Measurements from ENCODE around the gene KRT78. TPM values are rescaled to one million over a fixed set of nuclear protein-coding genes. Genes with fewer than 3 reads are reported as not detected.
"Not testable (repeated sequence)": the region's sequence is repeated elsewhere in the genome, so short reads cannot be mapped to it uniquely, and the experiment has no call there.

The KRT78 gene
- total RNA-seq, 4 donors from 2014 or later, result 1.9 TPM; not detected in 3

DNA sequence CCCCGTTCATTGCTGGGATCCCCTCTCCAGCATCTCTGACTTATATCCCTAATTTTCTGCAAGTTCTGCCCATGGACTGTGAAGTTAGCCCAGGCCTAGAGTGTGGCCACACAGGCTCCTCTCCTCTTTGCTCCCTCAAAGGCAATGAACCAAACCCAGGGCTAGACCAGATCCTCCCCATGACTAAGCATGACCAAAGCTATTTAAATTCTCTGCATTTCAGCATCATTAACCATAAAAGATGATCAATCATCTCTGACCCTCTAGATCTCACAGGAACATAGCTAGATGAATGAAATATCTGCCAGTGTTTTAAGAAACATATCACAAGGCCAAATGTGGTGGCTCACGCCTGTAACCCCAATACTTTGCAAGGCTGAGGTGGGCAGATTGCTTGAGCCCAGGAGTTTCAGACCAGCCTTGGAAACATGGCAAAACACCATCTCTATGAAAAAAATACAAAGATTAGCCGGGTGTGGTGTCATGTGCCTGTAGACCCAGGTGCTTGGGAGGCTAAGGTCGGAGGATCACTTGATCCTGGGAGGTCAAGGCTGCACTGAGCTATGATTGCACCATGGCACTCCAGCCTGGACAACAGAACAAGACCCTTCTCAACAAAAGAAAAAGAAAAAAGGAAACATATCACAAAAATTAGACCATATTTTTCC lies 50.7 kb downstream of the KRT78 start:
- no peak for TF ChIP-seq CTCF (IDR thresholded peaks at IDR 0.05)
- DNase-seq (ENCODE audit: low spot score), result no peak

GRCh38 chr12:52797529-52797894 lies 51.3 kb downstream of the KRT78 start:
- TF ChIP-seq CTCF (IDR thresholded peaks at IDR 0.05), result no peak
- DNase-seq (ENCODE audit: low spot score), result no peak
- ATAC-seq (ENCODE audit: low FRiP score), result no peak

More for the DNA sequence above, 50.7 kb downstream of the KRT78 start:
- no peak for ATAC-seq (ENCODE audit: low FRiP score)

GRCh38 chr12:52796839-52797528 lies 51.8 kb downstream of the KRT78 start:
- no peak for DNase-seq (ENCODE audit: low spot score)
- no peak for TF ChIP-seq CTCF (IDR thresholded peaks at IDR 0.05)
- ATAC-seq (ENCODE audit: low FRiP score), result no peak

- no peak for ATAC-seq (ENCODE audit: low FRiP score)
- no peak for TF ChIP-seq CTCF (IDR thresholded peaks at IDR 0.05)
- no peak for DNase-seq (ENCODE audit: low spot score)
Measured at GRCh38 chr12:52796429-52796794, 52.4 kb downstream of the KRT78 start.

DNA sequence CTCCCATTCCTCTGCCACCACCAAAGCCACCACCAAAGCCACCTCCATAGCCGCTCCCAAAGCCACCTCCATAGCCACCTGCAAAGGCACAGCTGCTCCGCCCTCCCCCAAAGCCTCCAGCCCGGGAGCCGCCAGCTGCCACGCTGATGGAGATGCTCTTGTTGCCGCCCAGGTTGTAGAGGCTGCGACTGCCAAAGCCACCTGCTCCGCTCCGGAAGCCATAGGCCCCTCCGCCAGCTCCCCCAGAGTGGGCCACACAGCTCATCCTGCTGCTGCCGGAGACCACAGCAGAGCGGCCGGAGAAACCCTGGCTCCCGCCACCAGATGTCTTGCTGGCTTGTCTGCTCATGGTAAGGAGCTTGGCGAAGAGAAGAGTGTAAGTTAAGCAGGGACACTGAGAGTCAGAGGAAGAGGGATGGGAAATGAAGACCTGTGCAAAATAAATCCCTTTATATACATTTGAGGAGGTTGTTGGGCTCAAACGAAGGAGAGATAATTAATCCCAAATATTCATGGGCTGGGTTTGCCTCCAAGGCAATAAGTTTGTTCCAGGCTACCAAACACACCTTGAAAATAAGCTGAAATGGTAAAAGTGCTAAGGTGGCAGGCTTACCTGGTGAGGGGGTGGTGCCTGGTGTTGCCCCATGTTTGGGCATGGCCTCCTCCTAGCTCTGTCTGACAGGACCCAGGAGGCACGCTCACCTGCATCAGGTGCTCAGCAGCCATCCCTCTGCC lies 52.9 kb downstream of the KRT78 start, which contains the start of gene KRT3:
KRT3 (minus strand) TSS at position 424 of the 735 bp plus-strand sequence; CDS start at position 349, 75 bp downstream.
- no peak for TF ChIP-seq CTCF (IDR thresholded peaks at IDR 0.05)
- no peak for DNase-seq (ENCODE audit: low spot score)
- no peak for ATAC-seq (ENCODE audit: low FRiP score)

- ATAC-seq (ENCODE audit: low FRiP score); DNase-seq (ENCODE audit: low spot score): not testable (repeated sequence)
Measured at GRCh38 chr12:52795332-52795674, 53.5 kb downstream of the KRT78 start.

DNA sequence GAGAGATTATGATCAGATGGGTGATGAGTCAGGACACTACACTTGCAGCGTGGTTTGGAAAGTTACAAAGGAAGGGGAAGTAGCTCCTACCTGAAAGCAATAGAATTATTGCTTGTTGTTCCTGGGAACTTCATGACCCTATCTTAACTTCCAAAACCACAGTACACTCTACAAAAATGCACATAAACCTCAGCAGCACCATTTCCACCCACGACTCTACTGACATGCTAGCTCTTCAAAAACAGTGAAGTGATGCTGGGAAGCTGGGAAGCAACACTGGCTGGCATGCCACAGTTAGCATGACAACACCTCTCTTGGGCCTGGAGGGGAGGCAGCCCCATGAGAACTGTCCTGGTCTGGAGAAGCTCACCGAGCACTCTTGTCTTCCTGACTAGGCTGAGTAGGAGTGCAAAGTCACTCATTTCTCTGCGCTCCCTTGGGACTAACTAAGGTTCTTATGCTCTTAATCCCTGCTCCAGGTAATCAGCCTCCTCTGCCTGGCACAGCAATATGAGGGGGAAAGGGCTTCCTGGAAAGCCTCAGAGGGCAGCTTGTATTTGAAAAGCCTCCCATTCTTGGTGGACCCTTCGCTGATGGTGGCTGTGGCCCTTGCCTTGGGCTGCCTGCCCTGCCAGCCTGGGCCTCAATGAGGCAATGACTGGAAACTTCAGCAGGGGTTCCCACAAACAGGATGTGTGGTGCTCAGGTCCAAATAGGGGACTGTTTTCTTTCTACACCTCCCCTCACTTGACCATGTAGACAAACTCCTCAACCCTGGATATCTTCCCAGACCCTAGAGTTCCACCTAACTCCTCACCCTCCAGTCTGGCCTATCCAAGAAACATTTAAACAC lies 54.1 kb downstream of the KRT78 start:
- ATAC-seq (ENCODE audit: low FRiP score), result no peak
- TF ChIP-seq CTCF (IDR thresholded peaks at IDR 0.05), result no peak
- DNase-seq (ENCODE audit: low spot score), result no peak

Measured in omental fat pad (tissue), 4 donors.